HTR-8/SVneo (cell line): ENCODE measurements around the gene RAPH1.
"Not testable (repeated sequence)": the region's sequence is repeated elsewhere in the genome, so short reads cannot be mapped to it uniquely, and the experiment has no call there.

Source experiments
- DNase-seq: peaks from one replicate; pipeline ENCODE4 v3.0.0; 2011; ENCODE audit warnings: low spot score, mixed read lengths; ENCODE audit not compliant: insufficient read length
- FAIRE-seq: peaks from 2 replicates; lab custom pipeline; 2011; peaks lifted over from hg19 to GRCh38; lab: Jason Lieb, UNC

The RAPH1 gene

DNA sequence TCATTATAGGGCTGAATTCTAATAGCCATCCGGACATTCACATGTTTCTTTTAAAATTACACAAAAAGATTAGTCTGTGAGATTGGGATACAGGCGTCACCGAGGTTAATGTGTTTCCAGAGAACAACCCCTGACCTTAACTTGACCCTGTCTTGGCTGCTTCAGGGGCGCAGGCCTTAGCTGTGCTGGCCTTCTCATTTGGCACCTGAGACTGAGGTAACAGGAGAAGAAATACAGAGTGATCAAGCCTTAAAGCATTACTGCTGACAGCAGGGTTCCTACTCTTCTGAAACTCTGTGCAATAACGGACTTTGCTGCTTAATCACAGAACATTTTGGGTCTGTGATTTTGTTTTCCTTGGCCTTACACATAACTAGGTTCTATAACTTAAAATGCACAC, 92.6 kb downstream of the RAPH1 start:
- FAIRE-seq: no peak
- no peak for DNase-seq

DNA sequence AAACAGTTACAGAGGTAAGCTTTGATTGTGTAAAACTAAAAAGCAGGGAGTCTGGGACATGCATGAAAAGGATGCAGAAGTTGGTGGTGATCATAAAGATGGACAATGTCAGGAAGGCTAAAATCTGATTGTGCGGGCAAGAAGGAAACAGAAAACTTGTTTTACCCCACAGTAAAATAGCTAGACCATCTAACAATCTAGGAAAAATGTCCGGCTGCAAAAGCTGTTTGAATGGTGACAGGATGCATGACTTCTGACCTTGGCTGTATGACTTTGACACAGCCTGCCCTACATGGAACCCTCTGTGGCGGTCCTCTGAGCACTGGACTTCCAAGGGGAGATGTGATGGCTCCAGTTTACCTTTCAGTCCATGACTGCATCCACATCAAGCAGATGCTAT, 93.6 kb downstream of the RAPH1 start:
- no peak for FAIRE-seq
- no peak for DNase-seq

DNA sequence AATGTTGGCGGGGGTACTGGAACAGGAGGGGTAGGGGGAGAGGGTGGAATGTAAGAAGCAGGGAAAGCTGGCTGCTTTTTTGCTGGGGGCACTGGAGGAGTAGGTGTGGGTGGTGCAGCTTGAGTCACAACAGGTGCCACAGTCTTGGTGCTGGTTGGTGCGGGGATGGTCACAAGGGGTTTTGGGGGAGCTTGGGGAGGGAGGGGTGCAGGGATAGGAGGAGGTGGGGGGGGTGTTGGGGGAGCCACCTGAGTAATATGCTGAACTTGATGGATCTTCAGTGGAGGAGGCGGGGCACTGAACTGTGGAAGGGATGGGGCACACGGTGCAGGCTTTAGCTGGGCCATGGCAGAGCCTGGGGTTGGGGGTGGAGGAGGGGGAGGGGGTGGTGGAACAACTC, 94.4 kb downstream of the RAPH1 start:
- no peak for FAIRE-seq
- no peak for DNase-seq

DNA sequence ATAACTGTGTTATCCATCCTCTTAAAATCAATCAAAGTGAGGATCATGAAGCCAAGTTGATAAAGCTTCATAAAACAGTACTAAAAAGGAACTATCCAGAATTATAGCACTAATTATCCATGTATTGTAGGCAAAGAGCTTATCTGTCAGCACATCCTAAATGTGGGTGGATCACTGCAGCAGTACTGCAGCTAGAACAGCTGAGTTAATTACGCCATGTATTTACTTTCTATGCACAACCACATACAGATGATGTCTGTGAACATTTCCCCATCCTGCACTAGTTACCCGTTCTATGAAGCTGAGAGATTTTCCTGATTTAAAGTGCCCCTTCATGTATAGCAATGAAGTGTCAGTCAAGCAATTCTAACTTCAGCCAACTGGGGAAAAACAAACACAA, 96.6 kb downstream of the RAPH1 start:
- FAIRE-seq (no peak), DNase-seq (no peak)

DNA sequence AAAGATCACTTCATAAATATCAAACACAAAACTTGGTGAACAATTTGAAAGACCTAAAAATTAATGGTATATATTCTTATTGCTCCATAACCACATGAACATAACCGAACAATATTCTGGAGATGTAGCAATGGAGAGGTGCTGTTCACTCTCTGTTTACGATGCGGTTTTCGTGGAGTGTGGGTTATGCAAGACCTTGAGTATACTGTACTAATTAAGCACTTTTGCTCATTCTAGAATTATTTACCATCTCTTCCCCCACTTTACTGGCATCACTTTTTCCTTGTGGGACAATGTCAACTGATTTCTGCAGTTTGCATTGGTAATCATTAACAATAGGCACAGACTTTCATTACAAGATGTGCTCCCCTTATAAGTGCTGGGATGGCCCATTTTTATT, 97.6 kb downstream of the RAPH1 start:
- FAIRE-seq: no peak
- DNase-seq: no peak

DNA sequence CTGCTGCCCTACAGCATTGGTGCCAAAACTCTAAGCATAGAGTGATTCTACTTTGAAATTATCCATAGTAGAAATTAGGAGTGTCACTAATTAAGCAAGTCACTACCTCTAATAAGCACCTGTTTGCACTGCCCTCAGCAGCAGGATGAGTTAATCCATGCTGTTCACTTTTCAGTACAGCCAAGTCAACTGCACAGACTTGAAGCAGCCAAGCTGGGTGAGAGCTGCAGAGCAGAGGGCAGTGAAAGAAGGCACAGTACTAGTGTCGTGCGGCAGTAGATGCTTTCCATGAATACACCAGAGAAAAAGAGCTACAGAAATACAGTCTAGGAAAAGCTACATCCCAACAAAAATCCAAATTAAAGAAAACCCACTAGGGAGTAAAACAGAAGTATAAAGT, 98.6 kb downstream of the RAPH1 start:
- DNase-seq (no peak), FAIRE-seq (peak; percentile 13)

DNA sequence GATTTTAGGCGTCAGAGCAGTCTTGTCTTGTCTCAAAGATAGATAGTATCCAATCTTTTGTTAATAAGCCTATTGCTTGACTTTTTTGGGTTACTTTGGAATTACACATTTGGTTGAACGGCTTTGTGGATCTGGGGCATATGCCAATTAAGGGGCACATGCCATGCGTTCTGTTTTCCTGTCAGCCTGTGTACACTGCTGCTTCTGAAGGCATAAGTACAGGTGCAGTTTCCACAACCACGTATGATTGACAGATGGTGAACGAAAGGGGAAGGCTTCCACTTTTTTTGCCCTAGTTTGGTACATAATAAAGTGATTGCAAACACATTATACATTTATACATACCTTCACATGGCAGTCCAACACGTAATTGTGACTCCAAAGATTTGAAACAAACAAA, 102.3 kb downstream of the RAPH1 start:
- no peak for FAIRE-seq
- DNase-seq: no peak

DNA sequence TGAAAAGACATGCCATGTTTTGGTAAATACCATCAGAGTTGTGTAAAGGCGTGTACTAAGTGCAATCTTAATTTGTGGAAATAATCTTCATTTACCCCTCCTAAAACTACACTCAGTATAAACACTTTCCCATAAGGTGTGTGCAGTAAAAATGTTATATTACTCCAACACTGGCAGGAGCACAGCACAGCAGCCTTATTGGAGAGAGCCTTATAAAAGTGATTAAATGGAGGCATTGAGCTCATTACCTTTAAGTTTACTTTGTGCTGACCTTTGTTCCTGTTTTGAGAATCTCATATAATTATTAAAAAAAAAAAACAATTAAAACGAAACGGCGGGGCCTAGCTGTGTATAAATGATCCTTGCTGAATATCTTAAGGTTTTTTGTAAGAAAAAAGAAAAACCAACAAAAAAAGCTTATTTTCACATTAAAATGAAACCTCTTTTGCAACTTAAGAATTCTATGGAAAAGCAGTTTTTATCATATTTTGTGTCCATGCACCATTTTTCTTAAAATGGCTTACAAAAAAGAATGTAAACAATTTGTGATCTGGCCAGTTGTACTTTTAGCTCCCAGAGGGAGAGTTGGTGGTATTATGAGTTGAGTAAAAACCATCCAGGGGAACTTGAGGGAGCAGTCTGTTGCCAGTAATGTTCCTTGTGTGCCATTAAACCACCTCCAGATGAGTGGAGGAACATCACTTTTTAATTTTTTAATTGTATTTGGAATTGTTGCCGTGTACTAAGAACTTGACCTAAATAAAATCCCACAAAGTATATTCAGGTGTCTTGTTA, 103.5 kb downstream of the RAPH1 start:
- DNase-seq: no peak
- no peak for FAIRE-seq

DNA sequence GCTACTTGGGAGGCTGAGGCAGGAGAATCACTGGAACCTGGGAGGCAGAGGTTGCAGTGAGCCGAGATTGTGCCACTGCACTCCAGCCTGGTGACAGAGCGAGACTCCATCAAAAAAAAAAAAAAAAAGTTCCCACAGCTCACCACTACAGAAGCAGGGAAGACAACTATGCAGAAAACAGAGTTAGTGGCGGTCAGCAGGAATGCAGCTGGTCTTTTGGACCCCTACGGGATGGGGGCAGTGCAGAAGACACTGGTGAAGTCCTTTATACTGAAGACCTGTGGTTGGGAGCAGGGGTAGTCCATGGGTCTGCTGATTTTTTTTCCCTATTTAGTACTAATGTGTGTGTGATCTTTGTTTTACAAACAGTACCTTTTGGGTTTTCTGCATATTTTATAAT, 105.5 kb downstream of the RAPH1 start:
- not testable (repeated sequence) for FAIRE-seq

DNA sequence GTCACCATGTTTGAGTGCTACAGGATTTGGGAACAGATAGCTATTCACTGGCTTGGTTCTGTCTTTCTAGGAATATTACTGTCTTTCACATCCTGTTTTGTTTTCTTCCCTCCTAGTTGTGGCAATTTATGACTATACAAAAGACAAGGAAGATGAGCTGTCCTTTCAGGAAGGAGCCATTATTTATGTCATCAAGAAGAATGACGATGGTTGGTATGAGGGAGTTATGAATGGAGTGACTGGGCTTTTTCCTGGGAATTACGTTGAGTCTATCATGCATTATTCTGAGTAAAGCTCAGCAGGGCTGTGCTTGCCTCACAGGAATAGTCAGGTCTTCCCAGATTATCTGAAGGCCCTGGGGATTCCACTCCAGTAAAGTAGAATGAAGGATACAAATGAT, 108.0 kb downstream of the RAPH1 start:
- FAIRE-seq (no peak), DNase-seq (peak; percentile 45)

More for the DNA sequence above, 105.5 kb downstream of the RAPH1 start:
- DNase-seq: not testable (repeated sequence)

DNA sequence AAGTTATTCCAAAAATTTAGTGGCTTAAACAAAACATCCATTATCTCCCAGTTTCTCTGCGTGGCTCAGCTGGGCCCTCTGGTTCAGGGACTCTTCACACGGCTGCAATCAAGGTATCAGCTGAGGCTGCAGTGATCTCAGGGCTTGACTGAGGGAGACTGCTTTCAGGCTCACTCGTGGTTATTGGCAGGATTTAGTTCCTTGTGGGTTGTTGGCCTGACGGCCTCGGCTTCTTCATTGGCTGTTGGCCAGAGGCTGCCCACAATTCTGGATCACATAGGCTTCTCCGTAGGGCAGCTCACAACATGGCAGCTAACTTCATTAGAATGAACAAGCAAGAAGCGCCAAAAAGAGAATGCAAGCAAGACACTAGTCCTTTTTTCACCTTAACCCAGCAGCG, 116.8 kb downstream of the RAPH1 start:
- no peak for DNase-seq
- FAIRE-seq: no peak

DNA sequence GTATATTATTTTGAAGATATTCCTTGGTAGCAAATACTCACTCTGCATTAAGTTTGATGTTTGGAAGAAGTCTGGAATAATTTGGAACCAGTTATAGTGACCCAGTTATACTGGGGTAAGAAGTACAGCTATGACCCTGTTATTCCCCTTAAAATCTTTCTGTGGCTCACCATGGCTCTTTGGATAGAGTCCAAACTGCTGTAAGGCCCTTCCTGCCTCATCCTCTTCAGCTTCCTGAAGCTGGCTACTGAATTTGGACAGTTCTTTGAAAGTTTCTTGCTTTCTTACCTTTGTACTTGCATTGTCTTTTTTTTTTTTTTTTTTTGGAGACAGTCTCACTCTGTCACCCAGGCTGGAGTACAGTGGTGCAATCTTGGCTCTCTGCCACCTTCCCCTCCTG, 121.3 kb downstream of the RAPH1 start:
- FAIRE-seq (no peak), DNase-seq (no peak)

DNA sequence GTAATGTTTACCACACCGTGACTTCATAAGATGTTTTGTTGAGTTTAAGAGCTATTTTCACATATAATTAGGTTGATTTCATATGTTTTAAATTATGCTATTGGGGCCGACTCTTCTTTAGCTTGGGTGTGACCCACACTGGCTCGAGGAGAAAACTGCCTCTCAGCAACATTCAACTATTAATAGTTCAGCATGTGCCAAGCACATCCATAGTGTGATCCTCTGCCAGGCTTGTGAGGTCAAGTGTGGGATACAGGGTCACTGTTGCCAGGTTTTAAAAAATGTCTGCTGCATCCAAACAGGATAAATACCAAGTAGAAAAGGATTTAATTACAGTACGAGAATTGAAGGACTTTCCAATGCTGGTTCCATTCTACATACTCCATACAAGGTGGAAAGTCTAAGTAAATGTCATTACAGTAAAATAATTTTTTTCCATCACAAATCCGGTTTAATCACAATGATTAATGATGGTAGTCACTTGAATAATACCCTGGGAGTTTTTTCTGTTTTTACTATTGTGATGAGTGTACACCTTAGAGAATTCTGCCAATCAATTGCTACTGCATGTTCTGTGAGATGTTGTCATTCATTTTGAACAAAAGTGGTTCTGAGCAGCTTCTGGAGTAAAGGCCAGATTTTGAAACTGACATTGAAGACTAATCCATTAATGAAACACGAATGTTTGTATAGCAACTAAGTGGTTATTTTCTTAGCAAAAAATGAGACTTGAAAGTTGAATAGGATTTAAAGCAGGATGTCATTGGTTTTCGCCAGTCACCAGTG, 122.4 kb downstream of the RAPH1 start:
- FAIRE-seq: no peak
- no peak for DNase-seq

DNA sequence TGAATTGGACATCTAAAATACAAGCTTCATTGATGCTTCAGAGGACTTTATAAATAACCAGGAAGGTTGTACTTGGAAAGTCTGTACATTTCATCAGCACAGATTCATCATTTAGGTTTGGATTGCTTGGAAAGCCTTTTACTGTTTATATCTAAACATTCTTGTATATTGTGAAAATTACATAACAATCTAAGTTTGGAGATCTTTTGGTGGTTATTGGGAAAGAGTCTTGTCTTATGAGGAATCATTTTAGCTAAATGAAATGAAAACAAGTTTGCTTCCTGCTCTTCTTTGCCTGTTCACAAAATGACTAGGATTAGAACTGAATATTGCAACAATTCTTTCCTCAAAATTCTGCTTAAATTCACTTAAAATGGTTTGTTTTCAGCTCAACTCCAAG, 127.6 kb downstream of the RAPH1 start:
- FAIRE-seq (no peak), DNase-seq (no peak)

DNA sequence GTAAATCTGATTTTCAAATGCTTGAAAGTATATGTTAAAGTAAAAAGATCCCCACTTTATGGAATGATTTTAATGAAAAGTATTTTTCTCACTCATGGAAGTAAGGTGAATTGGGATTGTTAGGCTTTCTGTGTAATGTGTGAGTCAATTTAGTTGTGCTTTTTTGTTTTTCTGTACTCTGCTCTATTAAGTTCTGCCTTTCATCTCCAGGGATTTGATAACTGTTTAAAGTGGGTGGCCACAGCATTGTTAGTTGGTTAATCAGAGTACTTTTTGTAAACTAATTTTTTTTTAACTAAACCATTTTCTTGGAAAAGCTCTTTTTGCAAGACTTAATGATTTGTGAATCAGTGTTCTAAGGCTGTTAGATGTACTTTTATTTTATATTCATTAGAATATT, 130.1 kb downstream of the RAPH1 start:
- no peak for DNase-seq
- FAIRE-seq: no peak

DNA sequence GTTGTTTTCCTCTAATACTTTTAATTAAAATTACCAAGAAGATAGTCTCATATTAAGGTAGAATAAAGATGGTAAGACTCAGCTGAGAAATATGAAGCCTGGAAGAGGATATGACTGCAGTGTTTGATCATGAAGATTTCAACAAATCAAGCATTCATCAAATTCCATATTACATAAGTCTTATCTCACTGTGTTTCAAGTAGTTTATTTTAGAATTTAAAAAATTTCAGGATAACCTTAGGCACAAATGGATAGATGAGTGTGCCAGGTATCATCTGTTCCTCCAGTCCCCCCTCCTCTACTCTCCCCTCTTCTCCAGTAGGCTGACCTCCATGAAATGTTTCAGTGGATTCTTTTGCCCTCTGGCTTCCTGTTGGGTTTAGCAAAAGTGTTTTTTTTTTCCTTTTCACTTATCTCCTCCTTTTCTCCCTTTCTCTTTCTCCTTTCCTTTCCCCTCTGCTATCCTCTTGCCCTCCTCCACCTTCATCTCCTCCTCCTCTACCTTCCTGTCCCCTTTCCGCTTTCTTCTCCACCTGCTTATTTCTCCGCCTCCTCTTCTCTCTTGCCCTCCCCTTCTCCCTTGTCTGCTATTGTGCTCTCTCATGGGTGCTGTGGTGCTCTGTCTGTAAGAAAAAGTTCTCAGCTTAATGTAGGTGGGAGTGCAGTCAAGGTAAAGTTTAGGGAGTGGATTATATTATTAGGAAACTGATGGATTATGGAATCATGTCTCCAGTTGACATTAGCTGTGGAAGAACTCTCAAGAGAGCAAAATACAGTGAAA, 134.1 kb downstream of the RAPH1 start:
- DNase-seq: peak; percentile 5
- FAIRE-seq: no peak

DNA sequence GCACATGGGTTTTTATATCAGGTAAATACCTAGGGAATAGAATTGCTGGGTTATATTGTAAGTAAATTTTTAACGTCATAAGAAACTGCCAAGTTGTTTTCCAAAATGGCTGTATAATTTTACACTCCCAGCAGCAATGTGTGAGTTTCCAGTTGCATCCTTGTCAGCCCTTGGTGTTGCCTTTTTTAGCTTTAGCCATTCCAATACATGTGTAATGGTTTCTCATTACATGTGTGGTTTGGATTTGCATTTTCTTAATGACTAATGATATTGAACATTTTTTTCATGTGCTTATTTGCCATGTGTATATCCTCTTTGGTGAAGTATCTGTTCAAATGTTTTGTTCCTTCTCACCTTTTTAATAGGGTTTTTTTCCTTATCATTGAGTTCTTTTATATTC, 136.1 kb downstream of the RAPH1 start:
- FAIRE-seq: no peak
- DNase-seq: no peak

DNA sequence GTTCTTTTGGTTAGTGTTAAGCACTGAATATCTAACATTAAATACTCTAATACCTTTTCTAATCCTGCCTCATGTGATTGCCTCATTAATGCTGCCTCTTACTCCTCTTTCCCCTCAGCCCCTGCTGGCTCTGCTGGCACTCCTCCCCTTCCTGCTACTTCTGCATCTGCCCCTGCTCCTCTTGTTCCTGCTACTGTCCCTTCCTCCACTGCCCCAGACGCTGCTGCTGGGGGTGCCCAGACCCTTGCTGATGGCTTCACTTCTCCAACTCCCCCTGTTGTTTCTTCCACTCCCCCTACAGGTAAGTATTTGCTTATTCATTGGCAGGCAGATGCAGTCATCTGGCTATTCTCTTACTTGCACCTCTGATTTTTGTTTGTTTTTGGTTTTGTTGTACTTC, 138.4 kb downstream of the RAPH1 start:
- FAIRE-seq (no peak), DNase-seq (no peak)

DNA sequence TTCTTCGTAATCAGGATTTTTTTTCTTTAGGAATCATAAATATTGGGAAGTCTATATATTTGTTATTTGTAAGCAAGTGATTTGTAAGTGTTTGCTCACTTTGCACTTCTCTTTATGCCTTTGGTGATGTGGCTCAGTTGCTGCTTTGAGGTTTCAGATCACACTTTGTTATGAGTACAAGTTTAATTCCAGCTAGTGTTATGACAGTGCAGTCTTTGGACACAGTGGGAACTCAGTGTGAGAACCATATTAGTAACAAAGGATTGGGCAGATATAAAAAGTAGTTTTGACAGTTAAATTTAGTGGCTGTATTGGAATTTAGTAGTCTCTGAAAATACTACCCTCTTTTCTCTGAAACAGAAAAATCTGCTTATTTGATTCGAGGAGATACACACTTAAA, 139.2 kb downstream of the RAPH1 start:
- no peak for DNase-seq
- no peak for FAIRE-seq

DNA sequence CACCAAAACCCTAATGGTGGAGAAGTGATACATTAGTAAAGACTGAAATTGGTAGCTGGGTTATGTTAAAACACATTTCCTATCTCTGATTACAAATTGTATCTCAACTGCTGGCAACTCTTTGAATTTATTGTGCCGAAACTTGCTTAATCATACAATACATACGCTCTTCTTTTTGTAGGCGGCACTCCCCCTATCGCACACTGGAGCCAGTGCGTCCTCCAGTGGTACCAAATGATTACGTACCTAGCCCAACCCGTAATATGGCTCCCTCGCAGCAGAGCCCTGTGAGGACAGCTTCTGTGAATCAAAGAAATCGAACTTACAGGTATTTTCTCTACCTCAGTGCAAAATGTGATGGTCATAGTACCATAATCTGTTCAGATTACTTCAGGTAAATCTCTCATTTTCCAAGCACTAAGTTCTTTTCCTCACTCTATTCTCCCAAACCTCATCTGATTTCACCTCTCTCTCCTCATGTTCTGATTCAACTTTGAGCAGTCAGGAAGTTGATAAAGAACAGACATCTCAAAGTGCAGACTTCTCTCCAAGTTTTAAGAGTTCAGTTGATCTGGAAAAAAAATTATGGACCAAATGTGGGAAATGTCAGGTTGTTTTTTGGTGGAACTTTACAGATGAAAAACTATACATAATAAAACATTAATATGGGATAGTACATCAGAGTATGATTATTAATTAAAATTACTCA, 140.4 kb downstream of the RAPH1 start:
- no peak for DNase-seq
- no peak for FAIRE-seq
